Astrocyte (in vitro differentiated cells and primary cell): ENCODE measurements around the gene KBTBD13. TPM values are rescaled to one million over a fixed set of nuclear protein-coding genes. Genes with fewer than 3 reads are reported as not detected.
"Not testable (repeated sequence)": the region's sequence is repeated elsewhere in the genome, so short reads cannot be mapped to it uniquely, and the experiment has no call there.

Experiments used
- DNase-seq: peaks from one replicate; pipeline ENCODE4 v3.0.0-alpha.2; 2010; ENCODE audit warnings: low read depth
- FAIRE-seq: peaks from 2 replicates; lab custom pipeline; 2011; peaks lifted over from hg19 to GRCh38; lab: Jason Lieb, UNC
- H2AFZ ChIP-seq: 2 replicates; pipeline ENCODE4 v1.6.0; 2012; ENCODE audit warnings: low read depth, low read length, inconsistent platforms
- H3K27ac ChIP-seq: 2 replicates; pipeline ENCODE4 v1.5.1; 2011; ENCODE audit warnings: low read depth, low read length, inconsistent platforms
- H3K27me3 ChIP-seq: 2 replicates; pipeline ENCODE4 v1.6.0; 2011; ENCODE audit warnings: low read length, inconsistent platforms; ENCODE audit not compliant: insufficient read depth
- H3K36me3 ChIP-seq: 2 replicates; pipeline ENCODE4 v1.5.1; 2011; ENCODE audit warnings: low read length, inconsistent platforms; ENCODE audit not compliant: insufficient read depth
- H3K4me1 ChIP-seq: 2 replicates; pipeline ENCODE4 v1.5.1; 2011; ENCODE audit warnings: low read length, inconsistent platforms; ENCODE audit not compliant: insufficient read depth
- H3K4me2 ChIP-seq: 2 replicates; pipeline ENCODE4 v1.6.0; 2012; ENCODE audit warnings: low read length, inconsistent platforms
- H3K4me3 ChIP-seq: 2 replicates; pipeline ENCODE4 v1.5.1; 2011; ENCODE audit warnings: low read depth, mild to moderate bottlenecking, low read length, inconsistent platforms; ENCODE audit not compliant: insufficient read depth
- H3K79me2 ChIP-seq: 2 replicates; pipeline ENCODE4 v1.6.0; 2012; ENCODE audit warnings: mild to moderate bottlenecking, low read length, inconsistent platforms; ENCODE audit not compliant: insufficient read depth
- H3K9ac ChIP-seq: 2 replicates; pipeline ENCODE4 v1.6.0; 2012; ENCODE audit warnings: mild to moderate bottlenecking, low read length, inconsistent platforms
- H3K9me3 ChIP-seq: 2 replicates; pipeline ENCODE4 v1.5.1; 2012; ENCODE audit warnings: low read depth, mild to moderate bottlenecking, low read length, inconsistent platforms; ENCODE audit not compliant: insufficient read depth
- H4K20me1 ChIP-seq: 2 replicates; pipeline ENCODE4 v1.6.0; 2012; ENCODE audit warnings: low read length, inconsistent platforms; ENCODE audit not compliant: insufficient read depth
- H3K27ac Mint-ChIP-seq: one replicate; pipeline ENCODE4 v1.8.0; 2021; ENCODE audit warnings: mild to moderate bottlenecking, mixed read lengths; ENCODE audit not compliant: unreplicated experiment
- H3K27me3 Mint-ChIP-seq: one replicate; pipeline ENCODE4 v1.8.0; 2021; ENCODE audit warnings: low read depth, mixed read lengths; ENCODE audit not compliant: unreplicated experiment
- H3K36me3 Mint-ChIP-seq: one replicate; pipeline ENCODE4 v1.8.0; 2021; ENCODE audit warnings: low read depth, mixed read lengths; ENCODE audit not compliant: unreplicated experiment
- H3K4me1 Mint-ChIP-seq: one replicate; pipeline ENCODE4 v1.8.0; 2021; ENCODE audit warnings: low read depth, mixed read lengths; ENCODE audit not compliant: unreplicated experiment
- H3K4me3 Mint-ChIP-seq: one replicate; pipeline ENCODE4 v1.8.0; 2021; ENCODE audit warnings: mild to moderate bottlenecking, moderate library complexity, mixed read lengths; ENCODE audit not compliant: unreplicated experiment
- H3K9me3 Mint-ChIP-seq: one replicate; pipeline ENCODE4 v1.8.0; 2021; ENCODE audit warnings: mild to moderate bottlenecking, mixed read lengths; ENCODE audit not compliant: unreplicated experiment
- EZH2 ChIP-seq: IDR thresholded peaks from 2 replicates; pipeline ENCODE4 v1.6.1; 2012; ENCODE audit warnings: mild to moderate bottlenecking, low read length, inconsistent platforms; ENCODE audit not compliant: insufficient read depth
- total RNA-seq: library from RNA; stranded (reverse); gene quantifications from 2 replicates; pipeline ENCODE4 v1.2.1, GENCODE V29; 2021
- TF ChIP-seq, protein P1 (sequence below): IDR thresholded peaks from 2 replicates; pipeline ENCODE4 v1.5.1; 2011; ENCODE audit warnings: low read depth, mild to moderate bottlenecking, inconsistent platforms, low read length, moderate library complexity; ENCODE audit not compliant: insufficient read depth

Gene KBTBD13
- total RNA-seq, 1 donor from 2014 or later: not detected

DNA sequence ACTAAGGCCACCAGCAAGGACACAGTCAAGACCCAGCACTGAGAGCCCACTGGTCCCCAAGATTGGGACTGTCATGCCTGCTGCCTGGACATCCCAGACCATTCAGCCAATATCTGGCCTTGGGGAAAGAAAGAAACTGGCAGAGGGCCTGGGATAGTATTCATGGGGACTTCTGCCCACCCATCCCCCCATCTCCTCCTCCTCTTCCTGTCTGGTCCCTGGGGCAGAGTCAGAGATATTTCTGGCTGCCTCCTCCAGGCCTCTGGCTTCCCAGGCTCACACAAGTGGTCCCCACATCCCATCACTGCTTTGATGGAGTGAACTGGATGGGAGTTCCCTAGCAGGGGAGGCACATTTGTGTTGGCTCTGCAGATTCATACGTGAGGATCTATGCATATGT is 4.5 kb upstream of the KBTBD13 start:
- Histone ChIP-seq H3K27ac (no peak overlapping the region), H2AFZ (no peak overlapping the region), H3K4me3 (no peak overlapping the region), H3K9me3 (no peaks in the 10 kb centered on the region), H3K79me2 (no peaks in the 10 kb centered on the region), H3K4me1 (peaks cover 28% of the 10 kb centered on the region), H3K36me3 (no peaks in the 10 kb centered on the region), H3K27me3 (peaks cover 10% of the 10 kb centered on the region), H4K20me1 (no peaks in the 10 kb centered on the region), H3K4me2 (no peak overlapping the region), H3K9ac (no peak overlapping the region)
- peaks cover 10% of the 10 kb centered on the region for H3K9me3 Mint-ChIP-seq
- no peak for DNase-seq
- H3K4me1 Mint-ChIP-seq: peaks cover 9% of the 10 kb centered on the region
- no peak overlapping the region for H3K27ac Mint-ChIP-seq
- no peak for FAIRE-seq
- H3K27me3 Mint-ChIP-seq: peaks cover 42% of the 10 kb centered on the region
- H3K36me3 Mint-ChIP-seq: peaks cover 2% of the 10 kb centered on the region
- no peak overlapping the region for H3K4me3 Mint-ChIP-seq
- no peak for TF ChIP-seq EZH2
- TF ChIP-seq, protein P1, sequence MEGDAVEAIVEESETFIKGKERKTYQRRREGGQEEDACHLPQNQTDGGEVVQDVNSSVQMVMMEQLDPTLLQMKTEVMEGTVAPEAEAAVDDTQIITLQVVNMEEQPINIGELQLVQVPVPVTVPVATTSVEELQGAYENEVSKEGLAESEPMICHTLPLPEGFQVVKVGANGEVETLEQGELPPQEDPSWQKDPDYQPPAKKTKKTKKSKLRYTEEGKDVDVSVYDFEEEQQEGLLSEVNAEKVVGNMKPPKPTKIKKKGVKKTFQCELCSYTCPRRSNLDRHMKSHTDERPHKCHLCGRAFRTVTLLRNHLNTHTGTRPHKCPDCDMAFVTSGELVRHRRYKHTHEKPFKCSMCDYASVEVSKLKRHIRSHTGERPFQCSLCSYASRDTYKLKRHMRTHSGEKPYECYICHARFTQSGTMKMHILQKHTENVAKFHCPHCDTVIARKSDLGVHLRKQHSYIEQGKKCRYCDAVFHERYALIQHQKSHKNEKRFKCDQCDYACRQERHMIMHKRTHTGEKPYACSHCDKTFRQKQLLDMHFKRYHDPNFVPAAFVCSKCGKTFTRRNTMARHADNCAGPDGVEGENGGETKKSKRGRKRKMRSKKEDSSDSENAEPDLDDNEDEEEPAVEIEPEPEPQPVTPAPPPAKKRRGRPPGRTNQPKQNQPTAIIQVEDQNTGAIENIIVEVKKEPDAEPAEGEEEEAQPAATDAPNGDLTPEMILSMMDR: no peak

DNA sequence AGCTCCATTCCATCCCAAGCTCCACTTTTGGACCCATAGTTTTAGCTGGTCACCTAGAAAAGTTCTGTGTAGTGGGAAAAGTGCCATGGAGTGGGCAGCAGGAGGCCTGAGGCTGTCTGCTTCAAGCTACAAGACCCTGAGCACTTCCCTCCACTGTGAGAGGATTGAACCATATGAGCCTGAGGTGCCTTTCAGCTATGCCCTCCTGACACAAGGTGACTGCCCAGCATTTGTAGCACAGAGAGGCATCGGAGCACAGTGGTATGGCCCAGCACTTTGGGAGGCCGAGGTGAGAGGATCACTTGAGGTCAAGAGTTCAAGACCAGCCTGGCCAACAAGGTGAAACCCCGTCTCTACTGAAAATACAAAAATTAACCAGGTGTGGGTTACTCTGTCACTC is 3.9 kb upstream of the KBTBD13 start:
- Histone ChIP-seq H3K9me3 (no peaks in the 10 kb centered on the region), H3K9ac (no peak overlapping the region), H3K4me3 (no peak overlapping the region), H3K4me1 (peaks cover 28% of the 10 kb centered on the region), H4K20me1 (no peaks in the 10 kb centered on the region), H3K36me3 (no peaks in the 10 kb centered on the region), H3K27ac (no peak overlapping the region), H3K27me3 (peaks cover 10% of the 10 kb centered on the region), H3K79me2 (no peaks in the 10 kb centered on the region), H3K4me2 (no peak overlapping the region), H2AFZ (no peak overlapping the region)
- no peak for FAIRE-seq
- Mint-ChIP-seq H3K27ac (no peak overlapping the region), H3K4me3 (no peak overlapping the region), H3K27me3 (peaks cover 40% of the 10 kb centered on the region), H3K36me3 (peaks cover 2% of the 10 kb centered on the region), H3K4me1 (peaks cover 9% of the 10 kb centered on the region), H3K9me3 (peaks cover 10% of the 10 kb centered on the region)
- no peak for DNase-seq
- no peak for TF ChIP-seq EZH2
- TF ChIP-seq, protein P1: no peak

DNA sequence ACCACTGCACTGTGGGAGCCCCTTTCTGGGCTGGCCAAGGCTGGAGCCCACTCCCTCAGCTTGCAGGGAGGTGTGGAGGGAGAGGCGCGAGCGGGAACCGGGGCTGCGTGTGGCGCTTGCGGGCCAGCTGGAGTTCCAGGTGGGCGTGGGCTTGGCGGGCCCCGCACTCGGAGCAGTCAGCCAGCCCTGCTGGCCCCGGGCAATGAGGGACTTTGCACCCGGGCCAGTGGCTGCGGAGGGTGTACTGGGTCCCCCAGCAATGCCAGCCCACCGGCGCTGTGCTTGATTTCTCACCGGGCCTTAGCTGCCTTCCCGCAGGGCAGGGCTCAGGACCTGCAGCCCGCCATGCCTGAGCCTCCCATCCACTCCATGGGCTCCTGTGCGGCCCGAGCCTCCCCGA is 1.6 kb upstream of the KBTBD13 start:
- not testable (repeated sequence) for FAIRE-seq, H3K4me1 Mint-ChIP-seq, H3K9ac ChIP-seq, H3K27ac Mint-ChIP-seq, H3K27ac ChIP-seq, H3K79me2 ChIP-seq, DNase-seq, H2AFZ ChIP-seq, H4K20me1 ChIP-seq, H3K4me2 ChIP-seq, H3K36me3 Mint-ChIP-seq, H3K9me3 ChIP-seq, H3K4me3 Mint-ChIP-seq, H3K36me3 ChIP-seq, H3K4me3 ChIP-seq
- peaks cover 12% of the 10 kb centered on the region for H3K4me1 ChIP-seq
- H3K27me3 Mint-ChIP-seq: peaks cover 41% of the 10 kb centered on the region
- H3K27me3 ChIP-seq: peaks cover 29% of the 10 kb centered on the region
- H3K9me3 Mint-ChIP-seq: peaks cover 10% of the 10 kb centered on the region

DNA sequence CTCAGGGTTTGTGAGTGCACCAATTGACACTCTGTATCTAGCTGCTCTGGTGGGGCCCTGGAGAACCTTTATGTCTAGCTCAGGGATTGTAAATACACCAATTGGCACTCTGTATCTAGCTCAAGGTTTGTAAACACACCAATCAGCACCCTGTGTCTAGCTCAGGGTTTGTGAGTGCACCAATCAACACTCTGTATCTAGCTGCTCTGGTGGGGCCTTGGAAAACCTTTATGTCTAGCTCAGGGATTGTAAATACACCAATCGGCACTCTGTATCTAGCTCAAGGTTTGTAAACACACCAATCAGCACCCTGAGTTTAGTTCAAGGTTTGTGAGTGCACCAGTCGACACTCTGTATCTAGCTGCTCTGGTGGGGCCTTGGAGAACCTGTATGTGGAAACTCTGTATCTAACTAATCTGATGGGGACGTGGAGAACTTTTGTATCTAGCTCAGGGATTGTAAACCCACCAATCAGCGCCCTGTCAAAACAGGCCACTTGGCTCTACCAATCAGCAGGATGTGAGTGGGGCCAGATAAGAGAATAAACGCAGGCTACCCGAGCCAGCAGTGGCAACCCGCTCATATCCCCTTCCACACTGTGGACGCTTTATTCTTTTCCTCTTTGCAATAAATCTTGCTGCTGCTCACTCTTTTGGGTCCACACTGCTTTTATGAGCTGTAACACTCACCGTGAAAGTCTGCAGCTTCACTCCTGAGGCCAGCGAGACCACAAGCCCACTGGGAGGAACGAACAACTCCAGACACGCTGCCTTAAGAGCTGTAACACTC is 745 bp upstream of the KBTBD13 start:
- Histone ChIP-seq H3K27me3 (peaks cover 29% of the 10 kb centered on the region), H3K4me1 (peaks cover 11% of the 10 kb centered on the region)
- not testable (repeated sequence) for H3K27ac Mint-ChIP-seq, H4K20me1 ChIP-seq, H3K4me1 Mint-ChIP-seq, H3K27ac ChIP-seq, H3K9me3 ChIP-seq, H3K36me3 Mint-ChIP-seq, H3K4me3 ChIP-seq, FAIRE-seq, H3K4me3 Mint-ChIP-seq, H2AFZ ChIP-seq, H3K9ac ChIP-seq, DNase-seq, H3K79me2 ChIP-seq, H3K36me3 ChIP-seq, H3K4me2 ChIP-seq
- Mint-ChIP-seq H3K9me3 (peaks cover 10% of the 10 kb centered on the region), H3K27me3 (peaks cover 40% of the 10 kb centered on the region)
